ENCODE data around the gene ISYNA1. TPM values are rescaled to one million over a fixed set of nuclear protein-coding genes. Genes with fewer than 3 reads are reported as not detected.

Gene ISYNA1
- total RNA-seq, 1 donor from 2014 or later, result 178 TPM

DNA sequence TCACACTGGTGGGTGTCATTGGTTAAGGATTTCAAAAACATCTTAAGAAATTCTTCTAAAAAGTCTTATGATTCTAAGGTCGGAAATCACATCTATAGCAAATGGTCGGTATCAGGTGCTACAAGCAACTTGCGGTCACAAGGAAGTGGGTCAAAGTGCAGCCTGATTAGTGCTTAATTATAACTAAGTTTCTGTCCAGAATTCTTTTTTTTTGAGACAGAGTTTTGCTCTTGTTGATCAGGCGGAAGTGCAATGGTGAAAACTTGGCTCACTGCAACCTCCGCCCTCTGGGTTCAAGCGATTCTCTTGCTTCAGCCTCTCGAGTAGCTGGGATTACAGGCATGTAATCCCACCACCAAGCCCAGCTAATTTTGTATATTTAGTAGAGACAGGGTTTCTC, 53.2 kb downstream of the ISYNA1 start:
- Mint-ChIP-seq H3K36me3 (ENCODE audit: unreplicated experiment) (peaks cover 7% of the 10 kb centered on the region), H3K27ac (ENCODE audit: unreplicated experiment) (no peak overlapping the region), H3K27me3 (ENCODE audit: unreplicated experiment) (no peaks in the 10 kb centered on the region), H3K9me3 (ENCODE audit: unreplicated experiment) (no peaks in the 10 kb centered on the region), H3K4me3 (ENCODE audit: unreplicated experiment) (no peak overlapping the region), H3K4me1 (ENCODE audit: unreplicated experiment) (peaks cover 58% of the 10 kb centered on the region)
- no peak for DNase-seq (ENCODE audit: extremely low spot score, unreplicated experiment)
- TF ChIP-seq, protein P1, sequence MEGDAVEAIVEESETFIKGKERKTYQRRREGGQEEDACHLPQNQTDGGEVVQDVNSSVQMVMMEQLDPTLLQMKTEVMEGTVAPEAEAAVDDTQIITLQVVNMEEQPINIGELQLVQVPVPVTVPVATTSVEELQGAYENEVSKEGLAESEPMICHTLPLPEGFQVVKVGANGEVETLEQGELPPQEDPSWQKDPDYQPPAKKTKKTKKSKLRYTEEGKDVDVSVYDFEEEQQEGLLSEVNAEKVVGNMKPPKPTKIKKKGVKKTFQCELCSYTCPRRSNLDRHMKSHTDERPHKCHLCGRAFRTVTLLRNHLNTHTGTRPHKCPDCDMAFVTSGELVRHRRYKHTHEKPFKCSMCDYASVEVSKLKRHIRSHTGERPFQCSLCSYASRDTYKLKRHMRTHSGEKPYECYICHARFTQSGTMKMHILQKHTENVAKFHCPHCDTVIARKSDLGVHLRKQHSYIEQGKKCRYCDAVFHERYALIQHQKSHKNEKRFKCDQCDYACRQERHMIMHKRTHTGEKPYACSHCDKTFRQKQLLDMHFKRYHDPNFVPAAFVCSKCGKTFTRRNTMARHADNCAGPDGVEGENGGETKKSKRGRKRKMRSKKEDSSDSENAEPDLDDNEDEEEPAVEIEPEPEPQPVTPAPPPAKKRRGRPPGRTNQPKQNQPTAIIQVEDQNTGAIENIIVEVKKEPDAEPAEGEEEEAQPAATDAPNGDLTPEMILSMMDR (IDR thresholded peaks at IDR 0.05), result no peak

Small RNA genes within 50 kb of the gene (microRNA-seq; reads per million reads assigned to microRNA genes)
- 1.6 reads per million for gene MIR3189 (ENCODE audit: unreplicated experiment)

Other genes starting within 250 kb of the ISYNA1 start
- gene MPV17L2, start 244.9 kb downstream of the ISYNA1 start, total RNA-seq, result 11.6 and 12.7 TPM in 2 replicates
- 2.9 and 3.2 TPM in 2 replicates for gene RAB3A, start 234.1 kb downstream of the ISYNA1 start, total RNA-seq
- gene PDE4C, start 211.7 kb downstream of the ISYNA1 start, total RNA-seq, result 0.21 TPM in 1 of 2 replicates, not detected in the other
- gene IQCN, start 163.7 kb downstream of the ISYNA1 start, total RNA-seq, result 6.9 and 10.4 TPM in 2 replicates
- 203 and 241 TPM in 2 replicates for gene JUND, start 156.5 kb downstream of the ISYNA1 start, total RNA-seq
- gene LSM4, start 115.1 kb downstream of the ISYNA1 start, total RNA-seq, result 92.1 and 98.1 TPM in 2 replicates
- 36.1 and 38.5 TPM in 2 replicates for gene PGPEP1, start 97.5 kb downstream of the ISYNA1 start, total RNA-seq
- gene GDF15, start 52.0 kb downstream of the ISYNA1 start, total RNA-seq, result 41.9 and 47.9 TPM in 2 replicates
- 0.16 TPM in 1 of 2 replicates, not detected in the other for gene LRRC25, start 40.5 kb downstream of the ISYNA1 start, total RNA-seq
- 82.9 and 102 TPM in 2 replicates for gene SSBP4, start 18.7 kb downstream of the ISYNA1 start, total RNA-seq
- 17.6 and 18.3 TPM in 2 replicates for gene ELL, start 83.9 kb upstream of the ISYNA1 start, total RNA-seq
- gene FKBP8, start 105.4 kb upstream of the ISYNA1 start, total RNA-seq, result 242 and 253 TPM in 2 replicates
- gene KXD1, start 119.7 kb upstream of the ISYNA1 start, total RNA-seq, result 66.5 and 70.6 TPM in 2 replicates
- 1,032 and 1,081 TPM in 2 replicates for gene UBA52, start 133.7 kb upstream of the ISYNA1 start, total RNA-seq
- gene REX1BD, start 150.7 kb upstream of the ISYNA1 start, total RNA-seq, result 55.7 and 59.4 TPM in 2 replicates
- 17.0 and 18.7 TPM in 2 replicates for gene CRLF1, start 168.7 kb upstream of the ISYNA1 start, total RNA-seq
- gene TMEM59L, start 174.7 kb upstream of the ISYNA1 start, total RNA-seq, result 4.7 and 5.9 TPM in 2 replicates
- 12.4 and 13.2 TPM in 2 replicates for gene KLHL26, start 198.9 kb upstream of the ISYNA1 start, total RNA-seq
- 24.0 and 25.7 TPM in 2 replicates for gene CRTC1, start 245.5 kb upstream of the ISYNA1 start, total RNA-seq

Measured in osteocyte (in vitro differentiated cells).